HG02623 (cell line): ENCODE results near the gene ZG16B.

Experiments used
- ATAC-seq: cut with Tn5 transposase; IDR thresholded peaks from one replicate; pipeline ENCODE4 v1.9.1; 2021; ENCODE audit warnings: moderate library complexity; ENCODE audit not compliant: unreplicated experiment

Gene ZG16B

GRCh38 chr16:2822496-2822895 is 7.6 kb upstream of the ZG16B start:
- no peak for ATAC-seq

- ATAC-seq = no peak
Observed at GRCh38 chr16:2824626-2825025, 5.5 kb upstream of the ZG16B start.

GRCh38 chr16:2825049-2825742 is 4.9 kb upstream of the ZG16B start:
- no peak for ATAC-seq

- no peak for ATAC-seq
Observed at GRCh38 chr16:2825906-2826305, 4.2 kb upstream of the ZG16B start.

- no peak for ATAC-seq
Observed at GRCh38 chr16:2826591-2827373, 3.3 kb upstream of the ZG16B start.

- ATAC-seq = no peak
Observed at GRCh38 chr16:2827374-2827791, 2.7 kb upstream of the ZG16B start.

GRCh38 chr16:2827831-2828520 is 2.1 kb upstream of the ZG16B start:
- no peak for ATAC-seq

- no peak for ATAC-seq
Observed at GRCh38 chr16:2828521-2828840, 1.6 kb upstream of the ZG16B start.

- no peak for ATAC-seq
Observed at GRCh38 chr16:2828876-2829430, 1.1 kb upstream of the ZG16B start.

- no peak for ATAC-seq
Observed at GRCh38 chr16:2830355-2830695, 222 bp downstream of the ZG16B start.

GRCh38 chr16:2831203-2831602 is 1.1 kb downstream of the ZG16B start:
- ATAC-seq = no peak

GRCh38 chr16:2833776-2834175 is 3.7 kb downstream of the ZG16B start:
- ATAC-seq = no peak

- no peak for ATAC-seq
Observed at GRCh38 chr16:2834968-2835367, 4.9 kb downstream of the ZG16B start.

- no peak for ATAC-seq
Observed at GRCh38 chr16:2835638-2836493, 5.8 kb downstream of the ZG16B start.

- no peak for ATAC-seq
Observed at GRCh38 chr16:2836646-2837508, 6.8 kb downstream of the ZG16B start.

GRCh38 chr16:2838928-2839327 is 8.8 kb downstream of the ZG16B start:
- no peak for ATAC-seq

- no peak for ATAC-seq
Observed at GRCh38 chr16:2839650-2840450, 9.7 kb downstream of the ZG16B start.

- no peak for ATAC-seq
Observed at GRCh38 chr16:2840914-2841313, 10.8 kb downstream of the ZG16B start.
